ENCODE results near the gene UPF2. TPM values are rescaled to one million over a fixed set of nuclear protein-coding genes. Genes with fewer than 3 reads are reported as not detected.

Gene UPF2
- total and polyA plus RNA-seq, 2 of the 13 experiments (the other 11 are each of a cell fraction or from before 2014, with no cell fraction given) = 6.2 to 14.5 TPM

GRCh38 chr10:11894381-11895107 lies 148.1 kb downstream of the UPF2 start:
- ATAC-seq (no peak), DNase-seq (ENCODE audit: low spot score) (no peak), FAIRE-seq (no peak)
- BruUV-seq (replicated peaks) = no TSS peak
- in situ Hi-C loops (cut with HindIII; ENCODE audit: extremely low pct_ligation_motif_present, low pct_unique_long_range_greater_than_20kb) (no loop called here), intact Hi-C loops (cut with micrococcal nuclease; ENCODE audit: unreplicated experiment) (no loop called here)
- H3K9ac ChIP-seq (ENCODE audit: insufficient read depth, low read depth, low read length) = no peak overlapping the region
- H3K9me3 ChIP-seq (ENCODE audit: low read length) = no peaks in the 10 kb centered on the region
- H3K4me3 ChIP-seq (replicated peaks in 1 of 3; ENCODE audit: insufficient read depth in 1 of 3, low read depth in 2 of 3, low read length in 3 of 3) = no peak overlapping the region
- WGBS (ENCODE audit: low lambda C conversion rate) = 87% methylated on average over 47 of the region's 47 CpGs
- no peak overlapping the region for H3K27ac ChIP-seq (ENCODE audit: extremely low read length, insufficient read depth, low read length)
- ChIA-PET POLR2A (no interaction called here), CTCF (ENCODE audit: low intra/inter-chr PET ratio, low total read pairs) (no interaction called here)
- no peaks in the 10 kb centered on the region for H3K27me3 ChIP-seq (ENCODE audit: control insufficient read depth in 1 of 2, insufficient read depth in 2 of 2, low read length in 2 of 2)
- no peaks in the 10 kb centered on the region for H3K36me3 ChIP-seq (replicated peaks in 1 of 2; ENCODE audit: control insufficient read depth in 1 of 2, insufficient read depth in 2 of 2, low read length in 2 of 2)
- H4K20me1 ChIP-seq (ENCODE audit: insufficient read depth, low read length) = no peaks in the 10 kb centered on the region
- no peaks in the 10 kb centered on the region for H3K79me2 ChIP-seq (ENCODE audit: insufficient read depth, low read length)
- no peak for TF ChIP-seq ZNF354B (CRISPR knock-in tag; IDR thresholded peaks at IDR 0.05)
- TF ChIP-seq DNMT1 (CRISPR knock-in tag; IDR thresholded peaks at IDR 0.05) = 0 out of 2 replicates have a peak, but pooled peaks have one; percentile 22
- no peak overlapping the region for H3K4me2 ChIP-seq (ENCODE audit: low read depth, low read length)
- H2AFZ ChIP-seq (ENCODE audit: low read length) = no peak overlapping the region
- peaks cover 28% of the 10 kb centered on the region for H3K4me1 ChIP-seq (ENCODE audit: insufficient read depth, low read length)

DNA sequence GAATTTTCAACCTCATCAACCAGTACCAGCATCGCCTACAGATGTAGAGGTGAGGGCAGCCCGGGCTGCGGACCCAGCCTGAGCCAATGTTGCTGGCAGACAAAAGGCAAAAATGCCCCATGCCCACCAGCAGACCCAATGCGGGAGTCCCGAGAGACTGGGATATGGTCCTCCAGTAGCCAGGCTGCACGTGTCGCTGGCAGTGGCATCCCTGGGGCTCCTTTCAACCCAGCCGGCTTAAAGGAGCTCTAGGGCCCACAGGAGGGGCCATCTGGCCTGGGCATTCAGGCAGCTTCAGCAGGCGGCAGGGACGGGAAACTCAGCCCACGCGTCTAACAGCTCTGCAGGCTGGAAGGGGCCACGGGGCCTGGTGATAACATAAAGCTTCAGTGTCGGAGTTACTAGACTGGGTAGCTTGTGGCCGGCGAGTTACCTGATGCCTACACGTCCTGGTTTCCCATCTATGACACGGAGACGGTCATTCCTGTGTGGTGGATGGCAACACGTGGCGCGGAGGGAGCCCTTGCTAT lies 148.8 kb downstream of the UPF2 start:
- Histone ChIP-seq H3K9ac (ENCODE audit: insufficient read depth, low read depth, low read length) (no peak overlapping the region), H2AFZ (ENCODE audit: low read length) (no peak overlapping the region), H3K4me2 (ENCODE audit: low read depth, low read length) (no peak overlapping the region), H3K36me3 (replicated peaks in 1 of 2; ENCODE audit: control insufficient read depth in 1 of 2, insufficient read depth in 2 of 2, low read length in 2 of 2) (no peaks in the 10 kb centered on the region), H3K27ac (ENCODE audit: extremely low read length, insufficient read depth, low read length) (no peak overlapping the region), H4K20me1 (ENCODE audit: insufficient read depth, low read length) (no peaks in the 10 kb centered on the region), H3K27me3 (ENCODE audit: control insufficient read depth in 1 of 2, insufficient read depth in 2 of 2, low read length in 2 of 2) (no peaks in the 10 kb centered on the region), H3K4me3 (replicated peaks in 1 of 3; ENCODE audit: insufficient read depth in 1 of 3, low read depth in 2 of 3, low read length in 3 of 3) (no peak overlapping the region), H3K4me1 (ENCODE audit: insufficient read depth, low read length) (peaks cover 22% of the 10 kb centered on the region), H3K9me3 (ENCODE audit: low read length) (no peaks in the 10 kb centered on the region), H3K79me2 (ENCODE audit: insufficient read depth, low read length) (no peaks in the 10 kb centered on the region)
- DNase-seq (ENCODE audit: low spot score) = no peak
- CTCF ChIA-PET (ENCODE audit: low intra/inter-chr PET ratio, low total read pairs) = no interaction called here
- FAIRE-seq = no peak
- intact Hi-C loops (cut with micrococcal nuclease; ENCODE audit: unreplicated experiment) (no loop called here), in situ Hi-C loops (cut with HindIII; ENCODE audit: extremely low pct_ligation_motif_present, low pct_unique_long_range_greater_than_20kb) (no loop called here)
- BruUV-seq (replicated peaks) = no TSS peak
- POLR2A ChIA-PET = interaction anchor here (1.0 kb wide), 1 partner anchor 18 kb away, joined by 4 read pairs; no protein-coding TSS in a partner anchor
- no peak for ATAC-seq
- WGBS (ENCODE audit: low lambda C conversion rate) = 77% methylated on average over 10 of the region's 22 CpGs
- TF ChIP-seq, protein P1, sequence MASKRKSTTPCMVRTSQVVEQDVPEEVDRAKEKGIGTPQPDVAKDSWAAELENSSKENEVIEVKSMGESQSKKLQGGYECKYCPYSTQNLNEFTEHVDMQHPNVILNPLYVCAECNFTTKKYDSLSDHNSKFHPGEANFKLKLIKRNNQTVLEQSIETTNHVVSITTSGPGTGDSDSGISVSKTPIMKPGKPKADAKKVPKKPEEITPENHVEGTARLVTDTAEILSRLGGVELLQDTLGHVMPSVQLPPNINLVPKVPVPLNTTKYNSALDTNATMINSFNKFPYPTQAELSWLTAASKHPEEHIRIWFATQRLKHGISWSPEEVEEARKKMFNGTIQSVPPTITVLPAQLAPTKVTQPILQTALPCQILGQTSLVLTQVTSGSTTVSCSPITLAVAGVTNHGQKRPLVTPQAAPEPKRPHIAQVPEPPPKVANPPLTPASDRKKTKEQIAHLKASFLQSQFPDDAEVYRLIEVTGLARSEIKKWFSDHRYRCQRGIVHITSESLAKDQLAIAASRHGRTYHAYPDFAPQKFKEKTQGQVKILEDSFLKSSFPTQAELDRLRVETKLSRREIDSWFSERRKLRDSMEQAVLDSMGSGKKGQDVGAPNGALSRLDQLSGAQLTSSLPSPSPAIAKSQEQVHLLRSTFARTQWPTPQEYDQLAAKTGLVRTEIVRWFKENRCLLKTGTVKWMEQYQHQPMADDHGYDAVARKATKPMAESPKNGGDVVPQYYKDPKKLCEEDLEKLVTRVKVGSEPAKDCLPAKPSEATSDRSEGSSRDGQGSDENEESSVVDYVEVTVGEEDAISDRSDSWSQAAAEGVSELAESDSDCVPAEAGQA (IDR thresholded peaks at IDR 0.05; ENCODE audit: low read depth) = no peak
- TF ChIP-seq, protein P1 (CRISPR knock-in tag; IDR thresholded peaks at IDR 0.05; ENCODE audit: borderline replicate concordance) = no peak
- TF ChIP-seq ATRX (CRISPR knock-in tag; IDR thresholded peaks at IDR 0.05; ENCODE audit: borderline replicate concordance) (no peak), ZNF263 (CRISPR knock-in tag; IDR thresholded peaks at IDR 0.05) (no peak), NFIB (CRISPR knock-in tag; IDR thresholded peaks at IDR 0.05; ENCODE audit: borderline replicate concordance) (no peak), JDP2 (CRISPR knock-in tag; IDR thresholded peaks at IDR 0.05; ENCODE audit: borderline replicate concordance) (no peak), ZNF543 (CRISPR knock-in tag; IDR thresholded peaks at IDR 0.05) (no peak), HOXD1 (CRISPR knock-in tag; IDR thresholded peaks at IDR 0.05) (no peak)
